ENCODE measurements around the gene SPOCK1.

GRCh38 chr5:137287569-137287968, 211.6 kb downstream of the SPOCK1 start:
- TF ChIP-seq, protein P1, sequence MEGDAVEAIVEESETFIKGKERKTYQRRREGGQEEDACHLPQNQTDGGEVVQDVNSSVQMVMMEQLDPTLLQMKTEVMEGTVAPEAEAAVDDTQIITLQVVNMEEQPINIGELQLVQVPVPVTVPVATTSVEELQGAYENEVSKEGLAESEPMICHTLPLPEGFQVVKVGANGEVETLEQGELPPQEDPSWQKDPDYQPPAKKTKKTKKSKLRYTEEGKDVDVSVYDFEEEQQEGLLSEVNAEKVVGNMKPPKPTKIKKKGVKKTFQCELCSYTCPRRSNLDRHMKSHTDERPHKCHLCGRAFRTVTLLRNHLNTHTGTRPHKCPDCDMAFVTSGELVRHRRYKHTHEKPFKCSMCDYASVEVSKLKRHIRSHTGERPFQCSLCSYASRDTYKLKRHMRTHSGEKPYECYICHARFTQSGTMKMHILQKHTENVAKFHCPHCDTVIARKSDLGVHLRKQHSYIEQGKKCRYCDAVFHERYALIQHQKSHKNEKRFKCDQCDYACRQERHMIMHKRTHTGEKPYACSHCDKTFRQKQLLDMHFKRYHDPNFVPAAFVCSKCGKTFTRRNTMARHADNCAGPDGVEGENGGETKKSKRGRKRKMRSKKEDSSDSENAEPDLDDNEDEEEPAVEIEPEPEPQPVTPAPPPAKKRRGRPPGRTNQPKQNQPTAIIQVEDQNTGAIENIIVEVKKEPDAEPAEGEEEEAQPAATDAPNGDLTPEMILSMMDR (IDR thresholded peaks at IDR 0.05) = no peak
- TF ChIP-seq POLR2A (IDR thresholded peaks at IDR 0.05) = no peak
